HEK293 (cell line): ENCODE data around the gene PTH2R.

Experiments used
- PBX3 ChIP-seq: sonication (generic); formaldehyde crosslinking; IDR thresholded peaks from 2 replicates; pipeline ENCODE4 v1.8.1; 2022; ENCODE audit warnings: mild to moderate bottlenecking, moderate library complexity, missing genetic modification reagents
- ZFHX2 ChIP-seq: fragments of 450-650 bp; formaldehyde crosslinking; conservative IDR thresholded peaks from 2 replicates; pipeline ENCODE4 v1.5.1; 2016; ENCODE audit warnings: missing biosample characterization, missing genetic modification characterization
- ZNF121 ChIP-seq: fragments of 450-650 bp; formaldehyde crosslinking; IDR thresholded peaks from 2 replicates; pipeline ENCODE4 v1.5.1; 2016; ENCODE audit warnings: missing biosample characterization, missing genetic modification characterization
- ZNF175 ChIP-seq: fragments of 450-650 bp; formaldehyde crosslinking; IDR thresholded peaks from 2 replicates; pipeline ENCODE4 v1.5.1; 2016; ENCODE audit warnings: missing biosample characterization, missing genetic modification characterization
- ZSCAN23 ChIP-seq: fragments of 450-650 bp; formaldehyde crosslinking; IDR thresholded peaks from 2 replicates; pipeline ENCODE4 v1.5.1; 2016; ENCODE audit warnings: missing biosample characterization, missing genetic modification characterization
- TF ChIP-seq, protein P1 (sequence below): fragments of 450-650 bp; formaldehyde crosslinking; optimal IDR thresholded peaks from 2 replicates; pipeline ENCODE3; 2016; ENCODE audit warnings: missing biosample characterization, mild to moderate bottlenecking, missing genetic modification characterization
- TF ChIP-seq, protein P2 (sequence below): fragments of 450-650 bp; formaldehyde crosslinking; IDR thresholded peaks from 2 replicates; pipeline ENCODE4 v1.5.1; 2016; ENCODE audit warnings: missing biosample characterization, missing genetic modification characterization

DNA sequence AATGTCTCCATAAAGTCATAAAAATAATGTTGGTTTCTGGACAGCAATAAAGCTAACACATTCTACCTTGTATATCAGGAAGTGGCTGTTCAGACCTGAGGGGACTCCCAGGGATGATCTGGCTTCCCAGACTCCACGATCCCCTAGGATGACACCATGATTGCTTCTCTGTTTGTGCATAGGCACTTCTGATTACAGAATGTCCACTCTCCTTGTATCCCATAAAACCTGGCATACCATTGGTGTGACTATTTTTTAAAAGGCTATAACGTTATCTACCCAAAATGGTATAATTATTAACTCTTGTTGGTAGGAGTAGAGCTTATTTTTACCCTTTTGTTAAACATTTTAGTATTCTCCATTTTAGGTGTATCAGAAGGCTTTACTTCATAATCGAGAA lies 57.1 kb downstream of the PTH2R start:
- TF ChIP-seq ZNF175 (no peak), ZFHX2 (tag by site-specific recombination) (no peak), ZNF121 (no peak), ZSCAN23 (tag by site-specific recombination) (no peak), PBX3 (CRISPR knock-in tag) (no peak)
- TF ChIP-seq, protein P1, sequence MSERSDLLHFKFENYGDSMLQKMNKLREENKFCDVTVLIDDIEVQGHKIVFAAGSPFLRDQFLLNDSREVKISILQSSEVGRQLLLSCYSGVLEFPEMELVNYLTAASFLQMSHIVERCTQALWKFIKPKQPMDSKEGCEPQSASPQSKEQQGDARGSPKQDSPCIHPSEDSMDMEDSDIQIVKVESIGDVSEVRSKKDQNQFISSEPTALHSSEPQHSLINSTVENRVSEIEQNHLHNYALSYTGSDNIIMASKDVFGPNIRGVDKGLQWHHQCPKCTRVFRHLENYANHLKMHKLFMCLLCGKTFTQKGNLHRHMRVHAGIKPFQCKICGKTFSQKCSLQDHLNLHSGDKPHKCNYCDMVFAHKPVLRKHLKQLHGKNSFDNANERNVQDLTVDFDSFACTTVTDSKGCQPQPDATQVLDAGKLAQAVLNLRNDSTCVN (tag by site-specific recombination), result no peak
- TF ChIP-seq, protein P2, sequence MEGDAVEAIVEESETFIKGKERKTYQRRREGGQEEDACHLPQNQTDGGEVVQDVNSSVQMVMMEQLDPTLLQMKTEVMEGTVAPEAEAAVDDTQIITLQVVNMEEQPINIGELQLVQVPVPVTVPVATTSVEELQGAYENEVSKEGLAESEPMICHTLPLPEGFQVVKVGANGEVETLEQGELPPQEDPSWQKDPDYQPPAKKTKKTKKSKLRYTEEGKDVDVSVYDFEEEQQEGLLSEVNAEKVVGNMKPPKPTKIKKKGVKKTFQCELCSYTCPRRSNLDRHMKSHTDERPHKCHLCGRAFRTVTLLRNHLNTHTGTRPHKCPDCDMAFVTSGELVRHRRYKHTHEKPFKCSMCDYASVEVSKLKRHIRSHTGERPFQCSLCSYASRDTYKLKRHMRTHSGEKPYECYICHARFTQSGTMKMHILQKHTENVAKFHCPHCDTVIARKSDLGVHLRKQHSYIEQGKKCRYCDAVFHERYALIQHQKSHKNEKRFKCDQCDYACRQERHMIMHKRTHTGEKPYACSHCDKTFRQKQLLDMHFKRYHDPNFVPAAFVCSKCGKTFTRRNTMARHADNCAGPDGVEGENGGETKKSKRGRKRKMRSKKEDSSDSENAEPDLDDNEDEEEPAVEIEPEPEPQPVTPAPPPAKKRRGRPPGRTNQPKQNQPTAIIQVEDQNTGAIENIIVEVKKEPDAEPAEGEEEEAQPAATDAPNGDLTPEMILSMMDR (tag by site-specific recombination), result no peak
